B cell (primary cell): Measurements from ENCODE around the gene INSR. TPM values are rescaled to one million over a fixed set of nuclear protein-coding genes. Genes with fewer than 3 reads are reported as not detected.

Source experiments
- ATAC-seq: fragments of 200-7000 bp; cut with Tn5 transposase; one replicate; pipeline ENCODE4 v1.10.0; 2021; ENCODE audit warnings: low read depth, mild to moderate bottlenecking, moderate number of reproducible peaks, moderate library complexity
- CTCF ChIA-PET: fragments of 350-600 bp; sonication (Branson Sonifier 250); formaldehyde crosslinking; loops from one replicate; lab custom pipeline; 2021; ENCODE audit warnings: antibody characterized with exemption, inconsistent platforms; lab: Charles Lee
- POLR2A ChIA-PET: fragments of 350-600 bp; sonication (Branson Sonifier 250); formaldehyde crosslinking; loops from one replicate; lab custom pipeline; 2021; ENCODE audit warnings: antibody characterized with exemption; lab: Charles Lee
- DNase-seq: peaks from one replicate; pipeline ENCODE4 v3.0.0; 2013
- H2AFZ ChIP-seq: 2 replicates; pipeline ENCODE4 v1.6.1; 2012; ENCODE audit warnings: mild to moderate bottlenecking, low read depth, low read length; ENCODE audit not compliant: insufficient read depth, poor library complexity, severe bottlenecking
- H3K27ac ChIP-seq, 2 donors: 1 replicate in 1 of 2; 2 replicates in 1 of 2; pipeline ENCODE4 v1.5.1; 2012 to 2013; ENCODE audit warnings: low read length in 2 of 2, mild to moderate bottlenecking in 2 of 2, moderate library complexity in 1 of 2
- H3K27me3 ChIP-seq, 4 experiments: fragments of 200-600 bp in 1 of 4; sonication (generic) in 1 of 4; replicated peaks in 1 of 4; 1 replicate in 2 of 4; 2 replicates in 2 of 4; pipeline versions ENCODE4 v1.6.1 to v1.7.0; 2013 to 2016; ENCODE audit warnings: low read length in 3 of 4, mild to moderate bottlenecking in 2 of 4, mixed read lengths in 1 of 4, moderate library complexity in 1 of 4; ENCODE audit not compliant: insufficient read depth in 4 of 4, control insufficient read depth in 3 of 4; ENCODE audit errors: control extremely low read depth in 1 of 4
- H3K36me3 ChIP-seq, 2 experiments: replicated peaks in 1 of 2; 1 replicate in 1 of 2; 2 replicates in 1 of 2; pipeline versions ENCODE4 v1.6.1 to v1.7.1; 2013; ENCODE audit warnings: low read length in 1 of 2; ENCODE audit not compliant: insufficient read depth in 2 of 2, control insufficient read depth in 1 of 2; ENCODE audit errors: control extremely low read depth in 1 of 2, extremely low read depth in 1 of 2
- H3K4me1 ChIP-seq, 2 donors: fragments of 200-600 bp in 1 of 2; sonication (generic) in 1 of 2; 1 replicate in 1 of 2; 2 replicates in 1 of 2; pipeline versions ENCODE4 v1.5.1 to v1.6.1; 2013 to 2017; ENCODE audit warnings: low read length in 2 of 2; ENCODE audit not compliant: control insufficient read depth in 2 of 2, insufficient read depth in 2 of 2
- H3K4me2 ChIP-seq: replicated peaks from 2 replicates; pipeline ENCODE3; 2012; ENCODE audit warnings: mild to moderate bottlenecking, low read depth, low read length; ENCODE audit not compliant: poor library complexity, severe bottlenecking
- H3K4me3 ChIP-seq, 5 experiments: fragments of 200-600 bp in 1 of 5; sonication (generic) in 1 of 5; 1 replicate in 3 of 5; 2 replicates in 2 of 5; pipeline versions ENCODE4 v1.5.1 to v1.7.0; 2011 to 2016; ENCODE audit warnings: low read length in 4 of 5, mild to moderate bottlenecking in 4 of 5, low read depth in 2 of 5, control low read depth in 1 of 5, moderate library complexity in 1 of 5; ENCODE audit not compliant: insufficient read depth in 1 of 5; ENCODE audit errors: control extremely low read depth in 1 of 5, extremely low read depth in 1 of 5
- H3K79me2 ChIP-seq: fragments of 200-600 bp; sonication (generic); one replicate; pipeline ENCODE4 v1.6.0; 2016; ENCODE audit warnings: low read length; ENCODE audit not compliant: control insufficient read depth, insufficient read depth
- H3K9ac ChIP-seq: fragments of 200-600 bp; sonication (generic); 2 replicates; pipeline ENCODE4 v1.6.1; 2017; ENCODE audit warnings: mild to moderate bottlenecking, low read length, moderate library complexity
- H3K9me3 ChIP-seq, 3 donors: one replicate each; pipeline versions ENCODE4 v1.6.1 to v1.7.1; 2013; ENCODE audit warnings: low read length in 2 of 3; ENCODE audit not compliant: control insufficient read depth in 2 of 3, insufficient read depth in 1 of 3; ENCODE audit errors: control extremely low read depth in 1 of 3
- H4K20me1 ChIP-seq: 2 replicates; pipeline ENCODE4 v1.6.0; 2012; ENCODE audit warnings: mild to moderate bottlenecking, low read length; ENCODE audit not compliant: insufficient read depth, control insufficient read depth, poor library complexity, severe bottlenecking
- H3K27ac Mint-ChIP-seq: one replicate; pipeline ENCODE4 v1.8.0; 2021; ENCODE audit warnings: mixed read lengths
- H3K27me3 Mint-ChIP-seq: one replicate; pipeline ENCODE4 v1.8.0; 2021; ENCODE audit warnings: mixed read lengths
- H3K4me1 Mint-ChIP-seq: one replicate; pipeline ENCODE4 v1.8.0; 2021; ENCODE audit warnings: mixed read lengths
- H3K4me3 Mint-ChIP-seq: one replicate; pipeline ENCODE4 v1.8.0; 2021; ENCODE audit warnings: mixed read lengths
- H3K9me3 Mint-ChIP-seq: one replicate; pipeline ENCODE4 v1.8.0; 2022; ENCODE audit warnings: mixed read lengths; ENCODE audit not compliant: insufficient read depth
- EZH2 ChIP-seq: IDR thresholded peaks from 2 replicates; pipeline ENCODE4 v1.6.1; 2012; ENCODE audit warnings: borderline replicate concordance, low read depth, mild to moderate bottlenecking, moderate library complexity, low read length; ENCODE audit not compliant: insufficient read depth, poor library complexity, severe bottlenecking
- WGBS: methylation state at CpG from one replicate; pipeline ENCODE4 v1.1.5; 2013; ENCODE audit warnings: missing lambda C conversion rate; ENCODE audit not compliant: insufficient coverage; 5-methylcytosine and 5-hydroxymethylcytosine counted together
- intact Hi-C: fragments of 100-400 bp; cut with micrococcal nuclease; formaldehyde crosslinking; loops from one replicate; pipeline ENCODE4 v1.10.0; 2022
- polyA minus RNA-seq: library from RNA; depleted of rRNA, polyadenylated mRNA; stranded (reverse); fragments of >200 nt; gene quantifications from 2 replicates; pipeline ENCODE4 v1.2.3, GENCODE V29; 2012
- polyA plus RNA-seq: library from polyadenylated mRNA; depleted of rRNA; stranded (reverse); fragments of >200 nt; gene quantifications from 2 replicates; pipeline ENCODE4 v1.2.3, GENCODE V29; 2012
- total RNA-seq, 2 donors: library from RNA; stranded (reverse); fragments of 120-200 nt in 1 of 2; gene quantifications; 1 replicate in 1 of 2; 2 replicates in 1 of 2; pipeline versions ENCODE4 v1.2.3 to v1.2.4, GENCODE V29; 2013 to 2022
- TF ChIP-seq, protein P1 (sequence below): fragments of 200-600 bp; IDR thresholded peaks from one replicate; pipeline ENCODE4 v1.8.0; 2022; ENCODE audit warnings: antibody characterized with exemption, mild to moderate bottlenecking

Gene INSR
- 6.3 and 8.8 TPM in 2 replicates for total RNA-seq
- total RNA-seq (2013), result 2.1 TPM
- polyA plus RNA-seq, result 1.4 and 2.4 TPM in 2 replicates
- polyA minus RNA-seq, result 3.9 and 11.6 TPM in 2 replicates

DNA sequence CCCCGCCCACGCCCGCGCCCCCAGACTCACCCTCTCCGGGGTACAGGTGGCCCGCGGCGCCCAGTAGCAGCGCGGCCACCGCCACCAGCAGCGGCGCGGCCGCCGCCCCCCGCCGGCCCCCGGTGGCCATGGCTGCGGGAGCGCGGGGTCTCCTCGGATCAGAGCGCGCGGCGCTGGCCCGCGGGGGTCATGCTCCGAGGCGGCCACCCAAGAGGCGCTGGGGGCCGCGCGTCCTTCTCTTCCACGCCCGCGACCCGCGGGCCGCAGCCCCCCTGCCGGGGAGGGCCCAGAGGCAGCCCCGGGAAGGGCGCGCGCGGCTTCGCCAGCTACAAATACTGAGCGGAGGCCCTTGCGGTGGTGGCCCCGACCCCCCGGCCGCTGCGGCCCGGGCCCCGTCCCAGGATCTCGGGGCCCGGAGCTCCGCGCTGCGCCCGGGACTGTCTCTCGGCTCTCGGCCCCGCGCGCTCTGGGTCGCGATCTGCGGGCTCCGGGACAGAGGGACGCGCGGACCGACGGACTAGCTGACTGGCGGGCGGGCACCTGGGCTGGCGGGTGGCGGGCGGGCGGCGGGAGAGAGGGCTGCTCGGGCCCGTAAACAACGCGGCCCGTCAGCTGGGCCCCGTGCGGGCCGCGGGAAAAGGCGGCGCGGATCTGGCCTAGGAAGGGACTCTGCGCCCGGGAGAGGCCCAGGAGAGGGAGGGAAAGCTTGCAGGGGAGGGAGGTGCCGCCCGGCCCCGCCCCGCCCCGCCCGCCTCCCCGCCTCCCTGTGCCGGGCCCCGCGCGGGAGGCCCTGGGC is at the start of gene INSR:
TSS of gene INSR (minus strand) at position 653 of the 796 bp plus-strand sequence. CDS start at position 130, 523 bp downstream.
- DNase-seq, result peak; percentile 62
- POLR2A ChIA-PET, result interaction anchor here (0.6 kb wide), 1 partner anchor 103 kb away, joined by 6 read pairs; no protein-coding TSS in a partner anchor
- ATAC-seq, result peak; percentile 83
- Histone ChIP-seq H3K4me3 (peak within 1 kb of the TSS; percentile 36 to 67 (median 59)), H3K36me3 (no peaks in the 10 kb centered on the region), H2AFZ (peak within 1 kb of the TSS; percentile 78), H3K27ac (no peak within 1 kb of the TSS), H3K4me2 (peak within 1 kb of the TSS; percentile 79), H3K9ac (peak within 1 kb of the TSS; percentile 73), H3K4me1 (peaks cover 12 to 22% of the 10 kb centered on the region in 2 donors), H3K27me3 (peaks cover 0 to 28% (median 6%) of the 10 kb centered on the region in 4 experiments), H3K79me2 (no peaks in the 10 kb centered on the region), H4K20me1 (no peaks in the 10 kb centered on the region), H3K9me3 (no peaks in the 10 kb centered on the region)
- Mint-ChIP-seq H3K27ac (peak within 1 kb of the TSS; percentile 15), H3K9me3 (no peaks in the 10 kb centered on the region), H3K4me3 (peak within 1 kb of the TSS; percentile 87), H3K27me3 (peaks cover 32% of the 10 kb centered on the region), H3K4me1 (peaks cover 25% of the 10 kb centered on the region)
- CTCF ChIA-PET, result interaction anchor here (1.3 kb wide), 1 partner anchor 114 kb away, joined by 4 read pairs; no protein-coding TSS in a partner anchor
- TF ChIP-seq, protein P1, sequence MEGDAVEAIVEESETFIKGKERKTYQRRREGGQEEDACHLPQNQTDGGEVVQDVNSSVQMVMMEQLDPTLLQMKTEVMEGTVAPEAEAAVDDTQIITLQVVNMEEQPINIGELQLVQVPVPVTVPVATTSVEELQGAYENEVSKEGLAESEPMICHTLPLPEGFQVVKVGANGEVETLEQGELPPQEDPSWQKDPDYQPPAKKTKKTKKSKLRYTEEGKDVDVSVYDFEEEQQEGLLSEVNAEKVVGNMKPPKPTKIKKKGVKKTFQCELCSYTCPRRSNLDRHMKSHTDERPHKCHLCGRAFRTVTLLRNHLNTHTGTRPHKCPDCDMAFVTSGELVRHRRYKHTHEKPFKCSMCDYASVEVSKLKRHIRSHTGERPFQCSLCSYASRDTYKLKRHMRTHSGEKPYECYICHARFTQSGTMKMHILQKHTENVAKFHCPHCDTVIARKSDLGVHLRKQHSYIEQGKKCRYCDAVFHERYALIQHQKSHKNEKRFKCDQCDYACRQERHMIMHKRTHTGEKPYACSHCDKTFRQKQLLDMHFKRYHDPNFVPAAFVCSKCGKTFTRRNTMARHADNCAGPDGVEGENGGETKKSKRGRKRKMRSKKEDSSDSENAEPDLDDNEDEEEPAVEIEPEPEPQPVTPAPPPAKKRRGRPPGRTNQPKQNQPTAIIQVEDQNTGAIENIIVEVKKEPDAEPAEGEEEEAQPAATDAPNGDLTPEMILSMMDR, result no peak
- no peak for TF ChIP-seq EZH2
- WGBS, result 1% methylated on average over 105 of the region's 108 CpGs
- intact Hi-C loops, result loop anchor here (1.0 kb wide), 1 partner anchor 96 kb away; no protein-coding TSS in a partner anchor
